ENCODE results near the gene HNRNPUL2.

DNA sequence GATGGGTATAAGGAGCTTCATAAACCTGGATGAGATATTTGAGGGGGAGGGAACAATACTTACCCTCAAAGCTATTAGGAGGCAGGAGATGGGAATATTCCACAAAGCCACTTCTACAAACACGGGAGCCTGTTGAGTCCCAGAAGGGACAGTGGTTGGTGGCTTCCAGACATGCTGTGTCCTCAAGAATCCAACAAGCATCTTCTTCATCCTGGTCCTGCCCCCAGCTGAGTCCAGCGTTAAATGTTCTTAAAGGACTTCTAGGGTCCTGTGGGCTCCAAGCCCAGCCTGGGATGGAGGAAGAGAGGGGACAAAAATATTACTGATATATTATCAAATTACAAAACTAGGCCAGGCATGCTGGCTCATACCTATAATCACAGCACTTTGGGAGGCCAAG, 59.8 kb downstream of the HNRNPUL2 start:
- TF ChIP-seq POLR2A (IDR thresholded peaks at IDR 0.05; ENCODE audit: low read length) (no peak), GATA1 (IDR thresholded peaks at IDR 0.05; ENCODE audit: low read depth, low read length) (no peak)
